GM12878 (cell line): Measurements from ENCODE around the gene MEF2C. TPM values are rescaled to one million over a fixed set of nuclear protein-coding genes. Genes with fewer than 3 reads are reported as not detected.
"Not testable (repeated sequence)": the region's sequence is repeated elsewhere in the genome, so short reads cannot be mapped to it uniquely, and the experiment has no call there.

Experiments
- ATAC-seq: fragments of 200-7000 bp; cut with Tn5 transposase; 3 replicates; pipeline ENCODE4 v1.9.1; 2020; ENCODE audit warnings: mild to moderate bottlenecking, moderate library complexity
- BruUV-seq: library from RNA; stranded (reverse); fragments of 400-500 nt; replicated peaks from 2 replicates; lab custom pipeline; 2021; lab: Mats Ljungman, UMichigan
- CTCF ChIA-PET: fragments of 300-600 bp; sonication (Branson Sonifier 250); formaldehyde crosslinking; extraction: SDS; loops from one replicate; lab custom pipeline; 2021; ENCODE audit warnings: inconsistent platforms; lab: Yijun Ruan, JAX
- POLR2A ChIA-PET: fragments of 350-600 bp; formaldehyde crosslinking; extraction: SDS; loops from one replicate; lab custom pipeline; 2021; ENCODE audit warnings: inconsistent platforms; lab: Charles Lee
- RAD21 ChIA-PET: fragments of 300-600 bp; sonication (Branson Sonifier 250); formaldehyde crosslinking; loops from one replicate; lab custom pipeline; 2023; ENCODE audit warnings: antibody characterized with exemption; ENCODE audit not compliant: unreplicated experiment; lab: Charles Lee
- SMC1A ChIA-PET: fragments of 300-600 bp; sonication (Branson Sonifier 250); formaldehyde crosslinking; loops from one replicate; lab custom pipeline; 2023; ENCODE audit not compliant: unreplicated experiment, uncharacterized antibody; lab: Charles Lee
- DNase-seq: peaks from one replicate; pipeline ENCODE4 v3.0.0-alpha.2; 2011; ENCODE audit warnings: low read depth, low spot score
- FAIRE-seq: peaks from 3 replicates; lab custom pipeline; 2011; peaks lifted over from hg19 to GRCh38; lab: Jason Lieb, UNC
- H2AFZ ChIP-seq: 2 replicates; pipeline ENCODE4 v1.6.0; 2011; ENCODE audit warnings: low read depth, low read length, control low read depth; ENCODE audit not compliant: control insufficient read depth
- H3K27ac ChIP-seq: 2 replicates; pipeline ENCODE4 v1.5.1; 2011; ENCODE audit warnings: control low read depth; ENCODE audit not compliant: control insufficient read depth, insufficient read depth
- H3K27me3 ChIP-seq, 2 experiments: replicated peaks in 1 of 2; 2 replicates each; pipeline versions ENCODE4 v1.6.0 to v1.6.1; 2011; ENCODE audit warnings: low read length in 1 of 2; ENCODE audit not compliant: control insufficient read depth in 2 of 2, insufficient read depth in 2 of 2
- H3K36me3 ChIP-seq, 2 experiments: 2 replicates each; pipeline ENCODE4 v1.5.1; 2011; ENCODE audit warnings: low read length in 1 of 2; ENCODE audit not compliant: control insufficient read depth in 2 of 2, insufficient read depth in 2 of 2
- H3K4me1 ChIP-seq: 2 replicates; pipeline ENCODE4 v1.6.1; 2011; ENCODE audit warnings: mild to moderate bottlenecking, low read length, moderate library complexity, mixed read lengths; ENCODE audit not compliant: control insufficient read depth, insufficient read depth
- H3K4me2 ChIP-seq: 2 replicates; pipeline ENCODE4 v1.6.0; 2011; ENCODE audit warnings: control low read depth; ENCODE audit not compliant: control insufficient read depth, insufficient read depth
- H3K4me3 ChIP-seq: fragments of 200-600 bp; sonication (generic); 2 replicates; pipeline ENCODE4 v1.5.1; 2016
- H3K79me2 ChIP-seq: 2 replicates; pipeline ENCODE4 v1.6.0; 2011; ENCODE audit warnings: low read length; ENCODE audit not compliant: control insufficient read depth, insufficient read depth
- H3K9ac ChIP-seq: 2 replicates; pipeline ENCODE4 v1.8.0; 2011; ENCODE audit warnings: low read length, control low read depth, mixed read lengths; ENCODE audit not compliant: control insufficient read depth, insufficient read depth
- H3K9me3 ChIP-seq: replicated peaks from 3 replicates; pipeline ENCODE4 v1.5.1; 2011; ENCODE audit warnings: mild to moderate bottlenecking, low read length; ENCODE audit not compliant: control insufficient read depth, insufficient read depth
- H4K20me1 ChIP-seq: 2 replicates; pipeline ENCODE4 v1.6.0; 2011; ENCODE audit not compliant: control insufficient read depth, insufficient read depth
- ATF7 ChIP-seq: fragments of 450-650 bp; IDR thresholded peaks from 2 replicates; pipeline ENCODE4 v1.6.1; 2016; ENCODE audit warnings: low read depth, mild to moderate bottlenecking
- LARP7 ChIP-seq: fragments of 450-650 bp; IDR thresholded peaks from 2 replicates; pipeline ENCODE4 v1.6.1; 2017; ENCODE audit warnings: mild to moderate bottlenecking
- MTA2 ChIP-seq: fragments of 450-650 bp; IDR thresholded peaks from 2 replicates; pipeline ENCODE4 v1.6.1; 2016; ENCODE audit warnings: low read depth, mild to moderate bottlenecking, moderate library complexity
- PKNOX1 ChIP-seq: fragments of 450-650 bp; IDR thresholded peaks from 2 replicates; pipeline ENCODE4 v1.6.1; 2016; ENCODE audit warnings: mild to moderate bottlenecking
- POLR2AphosphoS5 ChIP-seq: IDR thresholded peaks from 2 replicates; pipeline ENCODE4 v1.6.1; 2011; ENCODE audit warnings: mild to moderate bottlenecking, low read length, inconsistent platforms
- RUNX3 ChIP-seq: IDR thresholded peaks from 2 replicates; pipeline ENCODE4 v1.6.1; 2012; ENCODE audit warnings: low read length, inconsistent platforms
- WRNIP1 ChIP-seq: IDR thresholded peaks from 2 replicates; pipeline ENCODE4 v1.6.1; 2011; ENCODE audit warnings: low read depth, low read length, improper control_type of control experiment, borderline replicate concordance
- ZBTB33 ChIP-seq: fragments of 450-650 bp; IDR thresholded peaks from 2 replicates; pipeline ENCODE4 v1.6.1; 2017; ENCODE audit warnings: mild to moderate bottlenecking
- ZNF24 ChIP-seq: fragments of 450-650 bp; IDR thresholded peaks from 2 replicates; pipeline ENCODE4 v1.6.1; 2017; ENCODE audit warnings: antibody characterized with exemption, mild to moderate bottlenecking
- ZNF384 ChIP-seq: IDR thresholded peaks from 2 replicates; pipeline ENCODE4 v1.6.1; 2012; ENCODE audit warnings: low read depth, mild to moderate bottlenecking, low read length, improper control_type of control experiment, borderline replicate concordance
- WGBS: methylation state at CpG from one replicate; pipeline ENCODE4 v1.1.6; 2016; ENCODE audit warnings: low lambda C conversion rate; ENCODE audit not compliant: insufficient replicate concordance, insufficient coverage; ENCODE audit errors: missing lambda C conversion rate; 5-methylcytosine and 5-hydroxymethylcytosine counted together
- in situ Hi-C: fragments of 300-500 bp; cut with MboI; formaldehyde crosslinking; loops from 9 replicates; pipeline ENCODE4 v1.14.3; 2018; ENCODE audit warnings: mixed read lengths
- intact Hi-C: fragments of 100-400 bp; cut with micrococcal nuclease; formaldehyde crosslinking; loops from one replicate; pipeline ENCODE4 v1.14.2; 2022; ENCODE audit not compliant: unreplicated experiment
- polyA plus RNA-seq, 11 experiments: library from polyadenylated mRNA; depleted of rRNA in 4 of 11; unstranded in 6 of 11; stranded (reverse) in 5 of 11; fragments of >200 nt; fragmentation: Nextera tagmentation in 4 of 11; fragmentation: Illumina TruSeq in 1 of 11; extraction: Ambion mirVana in 4 of 11; extraction: Trizol in 1 of 11; gene quantifications; 1 replicate in 1 of 11; 2 replicates in 10 of 11; pipeline versions ENCODE4 v1.2.1 to v1.2.3, GENCODE V29; 2011 to 2016; ENCODE audit warnings: inconsistent platforms in 2 of 11, missing spikeins in 2 of 11, low read depth in 1 of 11
- total RNA-seq, 4 experiments: library from RNA; depleted of rRNA in 3 of 4; stranded (reverse); fragments of >200 nt in 3 of 4; fragmentation: Illumina TruSeq in 1 of 4; extraction: Trizol in 1 of 4; gene quantifications; 2 replicates each; pipeline versions ENCODE4 v1.2.1 to v1.2.3, GENCODE V29; 2013 to 2021

MEF2C gene
- total and polyA plus RNA-seq, 10 of the 15 experiments (the other 5 are each of a cell fraction or from before 2014, with no cell fraction given), result 104 to 225 (median 180) TPM

DNA sequence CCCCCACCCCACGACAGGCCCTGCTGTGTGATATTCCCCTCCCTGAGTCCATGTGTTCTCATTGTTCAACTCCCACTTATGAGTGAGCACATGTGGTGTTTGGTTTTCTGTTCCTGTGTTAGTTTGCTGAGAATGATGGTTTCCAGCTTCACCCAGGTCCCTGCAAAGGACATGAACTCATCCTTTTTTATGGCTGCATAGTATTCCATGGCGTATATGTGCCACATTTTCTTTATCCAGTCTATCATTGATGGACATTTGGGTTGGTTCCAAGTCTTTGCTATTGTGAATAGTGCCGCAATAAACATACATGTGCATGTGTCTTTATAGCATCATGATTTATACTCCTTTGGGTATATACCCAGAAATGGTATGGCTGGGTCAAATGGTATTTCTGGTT lies 89.2 kb downstream of the MEF2C start:
- FAIRE-seq, H3K4me2 ChIP-seq, H3K27ac ChIP-seq, H2AFZ ChIP-seq, H3K4me1 ChIP-seq, BruUV-seq, DNase-seq, H3K4me3 ChIP-seq, H3K27me3 ChIP-seq, intact Hi-C loops, H3K9ac ChIP-seq, in situ Hi-C loops, ATAC-seq, H3K9me3 ChIP-seq, H4K20me1 ChIP-seq: not testable (repeated sequence)
- 100% methylated on average over 3 of the region's 3 CpGs for WGBS
- ChIA-PET SMC1A (interaction anchor here (0.6 to 0.8 kb wide), 2 partner anchors 12 to 26 kb away, joined by 3 to 4 read pairs; no protein-coding TSS in a partner anchor), POLR2A (interaction anchor here (0.6 kb wide), 1 partner anchor 302 kb away, joined by 7 read pairs; no protein-coding TSS in a partner anchor), RAD21 (interaction anchor here (1.1 kb wide), 2 partner anchors 54 to 63 kb away, joined by 3 read pairs; no protein-coding TSS in a partner anchor), CTCF (interaction anchor here (0.5 kb wide), 1 partner anchor 1782 kb away, joined by 3 read pairs; no protein-coding TSS in a partner anchor)
- TF ChIP-seq ZBTB33, result peak; percentile 42; the same call in 1 of the 2 replicates
- H3K36me3 ChIP-seq, result peaks cover 2 to 14% of the 10 kb centered on the region in 2 experiments
- H3K79me2 ChIP-seq, result peaks cover 23% of the 10 kb centered on the region

- Histone ChIP-seq H4K20me1 (no peaks in the 10 kb centered on the region), H3K36me3 (peaks cover 0 to 19% of the 10 kb centered on the region in 2 experiments; a peak in 2 of 4 replicates), H3K4me2 (no peak overlapping the region), H3K27ac (no peak overlapping the region), H2AFZ (no peak overlapping the region), H3K9ac (no peak overlapping the region), H3K4me3 (no peak overlapping the region), H3K9me3 (peaks cover 1% of the 10 kb centered on the region; the same call in 1 of the 3 replicates), H3K79me2 (peaks cover 33% of the 10 kb centered on the region), H3K4me1 (peaks cover 1% of the 10 kb centered on the region; the same call in 1 of the 2 replicates), H3K27me3 (no peaks in the 10 kb centered on the region)
- intact Hi-C loops (no loop called here), in situ Hi-C loops (no loop called here)
- CTCF ChIA-PET, result interaction anchor here (0.6 to 1.4 kb wide), 3 partner anchors 8 to 63 kb away, joined by 3 to 4 read pairs (median 3); no protein-coding TSS in a partner anchor
- ATAC-seq (peak; percentile 89), DNase-seq (no peak), FAIRE-seq (no peak)
- TF ChIP-seq ZNF384, result 0 out of 2 replicates have a peak, but pooled peaks have one; percentile 8
- no peak for TF ChIP-seq WRNIP1
- peak; percentile 32; the same call in 1 of the 2 replicates for TF ChIP-seq MTA2
- peak; percentile 73 for TF ChIP-seq PKNOX1
- TF ChIP-seq POLR2AphosphoS5, result no peak
- peak; percentile 26; the same call in 1 of the 2 replicates for TF ChIP-seq ATF7
- no peak for TF ChIP-seq LARP7
- 0 out of 2 replicates have a peak, but pooled peaks have one; percentile 34 for TF ChIP-seq ZNF24
- TF ChIP-seq RUNX3, result peak; percentile 38
- BruUV-seq, result no TSS peak
- POLR2A ChIA-PET, result interaction anchor here (1.3 kb wide), 1 partner anchor 15 kb away, joined by 3 read pairs; no protein-coding TSS in a partner anchor
- WGBS, result 53% methylated on average over 2 of the region's 2 CpGs
- SMC1A ChIA-PET, result interaction anchor here (1.2 to 8.1 kb wide), 8 partner anchors 11 to 61 kb away, joined by 3 to 99 read pairs (median 6); no protein-coding TSS in a partner anchor
- RAD21 ChIA-PET, result interaction anchor here (0.6 to 3.7 kb wide), 8 partner anchors 8 to 59 kb away, joined by 3 to 14 read pairs (median 4); no protein-coding TSS in a partner anchor
Observed at GRCh38 chr5:88792144-88792840, 90.7 kb downstream of the MEF2C start.
